Effector CD8-positive, alpha-beta T cell (primary cell): ENCODE measurements around the gene VEPH1.

Source experiments
- DNase-seq: peaks from one replicate; lab custom pipeline; 2025; lab: John Stamatoyannopoulos, UW

The VEPH1 gene

DNA sequence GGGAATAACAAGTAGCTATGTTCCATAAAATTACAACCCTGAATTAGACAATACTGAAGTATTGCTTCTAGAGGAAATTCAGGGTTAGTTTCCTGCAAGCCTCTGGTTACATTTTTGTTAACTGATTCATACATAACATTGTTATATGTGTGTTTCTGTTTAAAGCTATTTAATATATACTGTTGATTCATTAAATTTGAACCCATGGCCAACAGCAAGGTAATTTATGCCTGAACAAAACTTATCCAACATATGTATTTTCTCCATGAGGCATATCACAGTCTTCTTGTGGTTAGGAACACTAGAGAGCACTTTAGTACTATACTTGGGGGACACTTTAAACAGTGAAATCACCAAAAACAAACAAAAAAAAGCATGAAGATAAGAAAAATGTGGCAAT, 114.2 kb downstream of the VEPH1 start:
- DNase-seq = no peak

- DNase-seq = no peak
Measured at GRCh38 chr3:157387708-157388435, 115.3 kb downstream of the VEPH1 start.

DNA sequence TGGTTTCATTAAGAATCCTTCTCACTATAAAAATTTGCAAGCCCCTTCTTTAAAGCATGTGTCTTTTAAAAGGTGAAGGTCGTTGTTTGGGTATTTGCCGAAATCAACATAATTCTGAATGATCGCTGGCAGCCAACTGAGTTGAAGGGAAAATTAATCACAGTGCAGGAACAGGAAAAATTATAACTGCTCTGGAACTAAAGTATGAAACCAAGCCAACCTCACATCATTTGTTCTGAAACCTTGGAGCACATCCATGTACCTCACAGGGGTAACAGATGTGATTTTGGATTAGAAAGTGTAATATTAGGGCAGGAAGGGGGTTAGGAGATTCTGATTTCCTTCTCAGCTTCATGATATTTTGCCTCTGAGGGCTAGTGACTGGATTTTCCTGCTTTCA, 118.7 kb downstream of the VEPH1 start:
- no peak for DNase-seq

DNA sequence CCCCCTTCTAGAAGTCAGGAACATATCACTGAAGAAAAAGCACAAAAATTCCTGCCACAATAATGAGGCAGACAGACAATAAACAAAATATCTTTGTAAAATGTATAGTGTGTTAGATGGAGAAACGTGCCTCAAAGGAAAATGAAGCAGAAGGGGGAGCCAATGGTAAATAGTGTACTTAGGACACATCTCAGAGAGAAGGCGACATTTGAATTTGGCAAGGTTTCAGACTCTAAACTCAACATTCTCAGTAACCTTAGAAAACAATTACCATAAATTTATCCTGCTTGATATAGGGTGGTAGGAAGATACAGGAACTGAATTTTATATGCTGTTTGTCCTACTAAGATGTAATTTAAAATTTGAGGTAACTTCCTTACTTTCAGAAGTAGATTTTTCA, 119.2 kb downstream of the VEPH1 start:
- no peak for DNase-seq

DNA sequence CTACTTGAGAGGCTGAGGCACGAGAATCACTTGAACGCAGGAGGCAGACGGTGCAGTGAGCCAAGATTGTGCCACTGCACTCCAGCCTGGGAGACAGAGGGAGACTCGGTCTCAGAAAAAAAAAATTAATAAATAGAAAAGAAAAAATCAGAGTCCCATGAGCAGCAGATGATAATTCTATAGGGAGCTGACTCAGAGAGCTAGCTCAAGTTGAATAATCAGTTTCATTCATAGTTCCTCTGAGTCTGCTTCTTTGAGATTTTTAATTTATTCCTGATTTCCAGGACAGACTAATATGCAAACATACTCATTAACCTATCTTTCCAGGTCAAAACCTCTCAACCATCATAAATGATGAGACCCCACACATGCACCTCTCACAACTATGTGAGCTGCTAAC, 121.6 kb downstream of the VEPH1 start:
- no peak for DNase-seq

DNA sequence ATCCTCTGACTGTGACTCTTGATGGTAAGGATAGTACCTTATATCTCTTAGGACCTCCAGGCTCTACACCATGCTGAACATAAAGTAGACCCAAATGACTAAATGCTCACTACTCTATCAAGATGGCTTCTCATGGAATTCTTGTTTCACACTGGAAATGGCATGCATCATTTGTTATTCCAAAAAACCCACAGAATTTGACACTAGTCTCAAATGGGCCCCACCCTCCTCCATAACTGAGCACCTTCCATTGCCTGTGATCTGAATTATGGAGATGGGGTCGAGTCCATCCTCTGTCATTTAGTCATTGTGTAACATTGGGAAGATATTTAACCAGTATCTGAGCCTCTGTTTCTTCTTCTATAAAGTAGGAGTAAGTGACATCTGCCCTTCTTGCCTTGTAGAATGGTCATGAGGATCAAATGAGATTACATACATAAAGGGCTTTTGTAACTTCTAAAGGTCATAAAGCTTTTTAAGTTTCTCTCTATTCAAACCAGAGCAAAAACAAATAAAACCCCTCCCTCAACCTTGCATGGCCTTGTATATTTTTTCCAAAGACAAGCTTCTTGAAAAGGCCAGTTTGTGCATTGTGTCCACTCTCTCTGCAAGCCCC, 123.6 kb downstream of the VEPH1 start:
- DNase-seq = no peak

DNA sequence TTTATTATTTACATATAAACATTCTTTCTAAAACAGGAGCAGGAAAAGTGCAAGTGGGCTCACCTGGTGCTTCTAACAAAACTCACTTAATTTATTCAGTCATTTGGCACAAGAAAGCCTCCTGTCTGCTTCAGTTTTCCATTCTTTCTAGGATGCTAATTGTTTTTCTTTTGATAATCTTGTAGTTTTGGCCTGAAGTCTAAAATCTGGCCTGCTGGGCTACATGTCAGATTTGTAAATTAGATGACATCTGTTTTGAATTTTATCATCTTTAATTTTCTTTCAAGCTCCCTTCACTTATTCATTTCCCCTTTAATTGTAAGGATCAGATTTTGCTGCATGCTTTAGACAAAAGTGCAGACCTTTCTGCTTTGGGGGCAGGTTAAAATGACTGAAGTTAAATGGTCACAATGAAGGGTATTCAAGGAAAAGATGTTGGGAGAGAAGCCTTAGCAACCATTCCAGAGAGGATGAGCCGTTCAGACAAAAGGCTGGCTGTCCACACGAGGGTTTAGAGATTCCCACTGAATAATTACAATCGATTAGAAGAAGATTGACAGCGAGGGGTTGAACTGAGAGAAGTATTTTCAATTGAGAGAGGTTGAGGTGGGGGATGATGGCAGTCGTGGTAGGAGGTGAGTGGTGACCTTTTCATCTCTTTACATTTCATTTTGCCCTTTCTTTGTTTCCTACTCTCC, 126.5 kb downstream of the VEPH1 start:
- no peak for DNase-seq

GRCh38 chr3:157375342-157375986, 127.8 kb downstream of the VEPH1 start:
- DNase-seq = no peak

DNA sequence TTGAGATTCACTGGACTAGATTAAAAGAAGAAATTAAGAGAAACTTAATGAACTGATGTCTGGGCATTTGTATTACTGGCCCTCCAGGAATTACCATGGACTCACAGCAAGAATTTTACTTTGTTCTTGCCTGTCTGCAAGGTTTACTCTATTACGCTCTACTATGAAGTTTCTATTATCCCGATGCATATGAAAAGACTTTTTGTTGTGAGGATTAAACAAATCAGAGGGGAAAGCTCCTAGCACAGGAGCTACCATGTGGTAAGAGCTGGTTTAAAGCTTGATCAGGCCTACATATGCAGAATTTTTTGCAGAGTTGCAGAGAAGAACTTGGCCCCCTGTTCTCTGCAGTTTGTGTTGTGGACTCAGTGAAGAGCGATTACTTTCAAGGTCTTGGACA, 128.3 kb downstream of the VEPH1 start:
- DNase-seq = no peak

- DNase-seq = no peak
Measured at GRCh38 chr3:157373783-157374182, 129.4 kb downstream of the VEPH1 start.

DNA sequence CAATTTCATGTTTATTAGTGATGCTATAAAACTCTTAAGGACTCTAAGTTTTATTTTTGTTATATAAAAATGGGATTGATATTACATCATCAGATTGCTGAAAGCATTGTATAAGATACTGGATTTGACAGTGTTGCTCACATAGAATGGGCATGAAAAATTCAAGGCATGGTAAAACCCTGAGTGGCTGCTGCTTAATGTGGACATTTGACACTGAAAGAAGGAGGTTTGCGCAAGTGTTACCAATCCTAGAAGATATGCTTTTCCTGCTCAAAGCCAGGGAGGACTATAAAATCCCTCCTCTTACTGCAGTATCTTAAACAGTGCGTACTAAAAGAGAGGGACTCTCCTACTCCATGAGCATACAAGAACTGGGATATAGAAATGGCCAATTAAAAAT, 132.3 kb downstream of the VEPH1 start:
- DNase-seq = no peak

DNA sequence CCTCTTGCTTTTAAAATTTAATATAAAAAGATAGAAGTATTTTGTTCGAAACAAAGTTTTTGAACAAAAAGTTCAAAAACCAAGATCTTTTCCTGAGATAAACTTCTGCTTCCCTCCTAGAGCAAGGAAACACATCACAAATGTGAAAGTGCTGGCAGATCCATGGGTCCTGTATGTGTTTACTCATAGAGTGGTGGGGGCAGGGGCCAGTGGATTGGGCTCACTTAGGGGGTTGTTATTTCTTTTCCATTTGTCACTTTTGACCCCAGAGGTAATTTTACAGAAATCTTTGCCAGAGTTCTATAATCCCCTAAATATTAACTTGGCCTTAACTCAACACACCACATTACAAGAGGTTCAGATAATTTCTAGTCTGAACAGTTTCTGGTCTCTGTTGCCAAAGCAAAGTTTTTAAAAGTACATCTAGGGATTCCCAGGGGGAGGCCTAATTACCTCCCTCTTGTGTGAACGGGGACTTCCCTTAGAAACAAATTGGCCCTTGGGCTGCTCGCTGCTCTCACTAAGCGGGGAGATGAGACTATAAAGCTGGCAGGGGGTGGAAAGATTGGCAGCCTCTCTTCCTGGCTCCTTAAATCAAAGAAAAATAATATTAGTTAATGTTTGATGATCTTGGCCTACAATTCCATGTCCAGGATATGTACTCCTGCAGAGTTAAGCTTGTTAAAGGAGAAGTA, 133.3 kb downstream of the VEPH1 start:
- DNase-seq = no peak

DNA sequence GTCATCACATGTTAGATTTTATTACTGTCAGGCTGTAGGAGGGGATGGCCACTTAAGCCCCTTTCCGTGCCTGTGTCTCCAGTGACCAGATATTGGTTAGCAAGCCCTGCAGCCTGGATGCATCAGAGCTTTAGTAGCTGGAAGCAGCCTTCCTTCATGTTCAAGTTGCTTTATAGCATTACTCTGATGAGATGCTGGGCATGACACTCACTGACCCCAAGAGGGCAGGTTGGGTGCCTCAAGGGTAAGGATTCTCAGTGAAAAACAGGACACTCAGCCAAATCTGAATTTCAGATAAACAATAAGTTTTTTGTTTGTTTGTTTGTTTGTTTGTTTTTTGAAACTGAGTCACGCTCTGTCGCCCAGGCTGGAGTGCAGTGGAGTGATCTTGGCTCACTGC, 135.0 kb downstream of the VEPH1 start:
- no peak for DNase-seq

DNA sequence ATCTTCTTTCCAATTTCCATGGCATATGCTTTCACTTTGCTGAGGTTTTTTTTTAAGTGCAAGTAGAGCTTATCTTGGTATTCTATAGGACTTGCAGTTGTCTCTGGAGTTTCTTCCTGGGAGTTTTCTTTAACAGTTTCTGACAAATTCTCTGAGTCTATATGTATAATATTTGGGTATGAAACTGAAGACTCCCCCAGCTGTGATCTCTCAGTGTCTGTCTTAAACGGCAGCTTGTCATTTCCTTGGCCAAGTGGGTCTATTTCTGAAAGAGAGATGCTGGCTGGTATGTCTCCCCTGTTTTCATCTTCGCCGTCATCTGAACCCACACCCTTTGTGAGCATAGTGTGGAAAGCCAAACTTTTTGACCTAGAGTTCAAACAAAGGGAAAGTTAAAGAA, 139.8 kb downstream of the VEPH1 start:
- DNase-seq = no peak

GRCh38 chr3:157362348-157362747, 140.9 kb downstream of the VEPH1 start:
- DNase-seq = no peak

DNA sequence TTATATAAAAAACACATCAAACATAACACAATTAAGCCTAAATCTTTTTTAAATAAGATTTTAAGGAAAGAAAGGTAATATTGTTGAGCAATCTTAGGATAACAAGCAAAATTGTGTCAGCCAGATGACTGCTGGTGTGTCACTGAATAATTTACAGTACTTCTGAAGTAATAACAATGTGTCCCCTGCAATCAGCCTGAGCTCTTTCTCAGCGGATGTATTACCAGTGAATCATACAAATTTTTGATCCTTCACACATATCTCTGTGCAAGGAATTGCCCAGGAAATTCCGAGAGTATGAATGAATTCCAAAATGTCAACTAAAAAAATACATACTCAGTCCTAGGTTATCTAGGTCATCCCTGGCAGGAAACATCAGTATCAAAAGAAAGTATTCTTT, 143.2 kb downstream of the VEPH1 start:
- DNase-seq = no peak

GRCh38 chr3:157356541-157356940, 146.7 kb downstream of the VEPH1 start:
- DNase-seq = no peak

DNA sequence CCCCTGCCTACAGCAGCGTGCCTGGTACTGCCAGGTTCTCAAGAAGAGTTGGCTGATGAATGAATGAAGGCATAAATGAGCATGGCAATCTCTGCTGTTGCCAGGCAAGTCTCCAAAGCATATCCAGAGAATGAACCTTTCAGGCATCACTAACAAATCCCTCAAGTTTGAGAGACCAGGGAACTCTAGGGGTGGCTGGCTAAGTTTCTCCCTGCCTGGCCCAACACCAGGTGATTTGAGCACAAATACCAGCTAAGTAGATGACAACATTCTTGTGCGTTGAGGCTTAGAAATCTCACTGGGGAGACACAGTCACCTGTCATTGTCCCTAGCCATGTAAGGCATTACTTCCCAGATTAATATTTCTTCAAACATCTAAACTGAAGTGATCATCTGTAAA, 147.9 kb downstream of the VEPH1 start:
- no peak for DNase-seq

DNA sequence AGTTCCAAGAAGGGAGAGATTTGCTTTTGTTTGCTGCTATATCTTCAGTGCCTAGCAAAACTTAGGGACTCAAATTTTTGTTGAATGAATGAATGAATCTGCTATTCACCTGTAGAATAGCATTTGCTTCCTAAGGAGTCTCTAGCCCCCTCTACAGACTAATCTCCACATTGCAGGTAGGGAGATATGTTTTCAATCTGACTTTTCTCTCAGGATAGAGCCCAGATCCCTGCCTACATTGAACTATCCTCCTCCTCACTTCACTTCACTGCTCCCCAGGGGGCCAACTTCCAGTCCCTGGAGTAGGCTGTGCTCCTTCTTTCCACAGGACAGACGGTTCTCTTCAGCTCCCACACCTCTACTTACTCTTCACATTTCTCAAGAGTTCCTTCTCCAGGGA, 148.5 kb downstream of the VEPH1 start:
- no peak for DNase-seq

DNA sequence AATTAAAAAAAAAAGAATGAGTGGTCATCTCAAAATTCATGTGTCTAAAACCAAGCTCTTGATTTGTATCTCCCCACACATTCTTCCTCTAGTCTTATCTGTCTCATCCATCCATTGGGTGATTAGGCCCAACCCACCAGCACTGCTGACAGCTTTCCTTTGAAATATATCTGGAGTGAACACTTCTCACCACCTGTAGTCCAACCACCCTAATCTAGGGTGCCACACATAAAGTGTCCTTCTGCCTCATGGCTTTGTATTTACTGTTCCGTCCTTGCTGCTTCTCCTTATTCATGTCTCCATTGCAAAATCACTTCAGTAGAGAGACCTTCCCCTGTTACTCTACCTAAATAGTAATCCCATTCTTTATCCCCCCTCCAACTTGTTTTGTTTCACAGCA, 149.0 kb downstream of the VEPH1 start:
- no peak for DNase-seq

GRCh38 chr3:157353652-157354051, 149.6 kb downstream of the VEPH1 start:
- DNase-seq = no peak

DNA sequence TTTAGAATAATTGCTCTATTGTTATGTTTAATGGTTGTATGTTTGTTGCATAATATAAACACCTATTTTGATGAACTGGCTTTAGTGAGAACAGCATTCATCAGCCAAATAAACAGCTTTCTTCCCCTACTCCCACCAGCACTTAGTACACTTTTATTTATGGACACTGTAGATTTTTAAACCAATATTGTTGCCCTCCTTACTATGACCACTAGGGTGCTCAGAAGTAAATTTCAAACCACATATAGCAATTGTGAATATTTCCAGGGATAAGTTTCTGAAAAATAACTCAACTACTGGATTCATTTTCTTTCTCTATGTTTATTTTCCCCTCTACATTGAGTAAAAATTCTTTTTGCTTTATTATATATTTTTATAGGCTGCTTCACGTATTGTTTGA, 151.2 kb downstream of the VEPH1 start:
- DNase-seq = no peak
